GM10266 (cell line): ENCODE measurements around the gene RPL39L.
"Not testable (repeated sequence)": the region's sequence is repeated elsewhere in the genome, so short reads cannot be mapped to it uniquely, and the experiment has no call there.

ENCODE experiments used
- DNase-seq: peaks from one replicate; pipeline ENCODE4 v3.0.0; 2012; ENCODE audit errors: extremely low spot score
- CTCF ChIP-seq: IDR thresholded peaks from 2 replicates; pipeline ENCODE4 v1.5.1; 2012; ENCODE audit warnings: mild to moderate bottlenecking, low read depth; ENCODE audit not compliant: control insufficient read depth, insufficient read depth; ENCODE audit errors: missing control alignments

Gene RPL39L

GRCh38 chr3:187139895-187140253 lies 578 bp upstream of the RPL39L start:
- no peak for TF ChIP-seq CTCF
- DNase-seq, result no peak

GRCh38 chr3:187136936-187137335 lies 2.4 kb downstream of the RPL39L start:
- DNase-seq, result no peak
- no peak for TF ChIP-seq CTCF

GRCh38 chr3:187136337-187136736 lies 3.0 kb downstream of the RPL39L start:
- no peak for DNase-seq
- TF ChIP-seq CTCF, result no peak

GRCh38 chr3:187135172-187135690 lies 4.1 kb downstream of the RPL39L start:
- not testable (repeated sequence) for DNase-seq

- not testable (repeated sequence) for DNase-seq
These were observed 6.1 kb downstream of the RPL39L start for GRCh38 chr3:187133181-187133580.

- DNase-seq, result no peak
- TF ChIP-seq CTCF, result no peak
These were observed 6.6 kb downstream of the RPL39L start for GRCh38 chr3:187132666-187133065.

GRCh38 chr3:187131981-187132380 lies 7.3 kb downstream of the RPL39L start:
- no peak for DNase-seq
- no peak for TF ChIP-seq CTCF

- no peak for TF ChIP-seq CTCF
- peak; percentile 57 for DNase-seq
These were observed 8.8 kb downstream of the RPL39L start for GRCh38 chr3:187130346-187131066.
